NK-92 (cell line): Measurements from ENCODE around the gene ADGRA3.

Experiments
- DNase-seq: peaks from one replicate; lab custom pipeline; 2025; ENCODE audit not compliant: unreplicated experiment; lab: John Stamatoyannopoulos, UW

ADGRA3 gene

GRCh38 chr4:22454216-22454838 lies 61.5 kb downstream of the ADGRA3 start:
- no peak for DNase-seq

DNA sequence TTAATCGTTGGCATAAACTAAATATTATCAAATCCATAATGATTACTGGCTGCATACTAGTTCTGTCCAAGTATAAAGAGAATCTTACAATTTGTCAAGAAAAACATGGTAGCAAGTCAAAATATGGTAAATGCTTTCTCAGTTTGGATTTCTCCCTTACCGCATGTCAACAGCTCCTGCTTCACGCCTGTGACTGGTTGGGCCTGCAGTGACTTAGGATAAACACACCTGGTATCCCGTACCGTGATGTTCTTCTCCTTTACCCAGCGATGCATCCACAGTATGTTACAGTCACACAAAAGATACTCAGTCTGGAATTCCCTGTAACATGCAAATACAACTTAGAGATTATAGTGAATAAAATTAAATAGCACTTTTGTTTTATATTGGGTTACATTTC lies 71.1 kb downstream of the ADGRA3 start:
- no peak for DNase-seq

DNA sequence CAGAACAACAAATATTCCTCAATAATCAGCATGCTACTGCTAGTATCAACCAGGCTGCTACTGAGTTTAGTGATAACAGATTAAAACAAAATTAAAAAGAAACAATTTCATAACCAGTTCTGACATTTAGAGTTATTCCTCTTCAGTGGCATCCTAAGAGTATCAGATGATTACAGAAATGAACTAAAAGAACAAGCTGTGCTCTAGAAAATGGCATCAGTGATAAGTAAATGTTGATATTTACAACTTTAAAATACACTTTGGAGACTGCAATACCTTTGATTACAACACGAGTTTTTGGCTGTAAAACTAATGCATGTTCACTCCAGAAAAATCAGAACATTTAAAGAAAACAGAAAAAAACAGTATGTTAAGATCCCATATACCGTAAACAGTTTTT lies 72.9 kb downstream of the ADGRA3 start:
- DNase-seq = no peak

DNA sequence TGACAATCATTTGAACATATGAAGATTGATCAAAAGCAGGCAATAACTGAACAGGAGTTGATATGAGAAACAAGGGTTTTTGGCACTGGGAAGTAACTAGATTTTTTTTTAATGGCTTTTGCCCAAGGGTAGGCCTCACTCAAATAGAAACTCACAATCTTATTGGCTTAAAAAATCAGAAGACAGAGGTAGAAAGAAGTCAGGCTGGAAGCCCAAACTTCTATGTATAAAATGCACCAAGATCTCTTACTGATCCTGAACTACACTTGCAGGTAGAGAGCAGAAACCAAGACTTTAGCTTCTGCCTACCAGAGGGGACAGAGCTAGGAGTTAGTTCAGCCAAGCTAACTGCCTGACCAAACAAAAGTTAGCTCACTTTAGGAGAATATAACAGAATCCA lies 74.9 kb downstream of the ADGRA3 start:
- DNase-seq = no peak

GRCh38 chr4:22439947-22440346 lies 75.9 kb downstream of the ADGRA3 start:
- DNase-seq = no peak

DNA sequence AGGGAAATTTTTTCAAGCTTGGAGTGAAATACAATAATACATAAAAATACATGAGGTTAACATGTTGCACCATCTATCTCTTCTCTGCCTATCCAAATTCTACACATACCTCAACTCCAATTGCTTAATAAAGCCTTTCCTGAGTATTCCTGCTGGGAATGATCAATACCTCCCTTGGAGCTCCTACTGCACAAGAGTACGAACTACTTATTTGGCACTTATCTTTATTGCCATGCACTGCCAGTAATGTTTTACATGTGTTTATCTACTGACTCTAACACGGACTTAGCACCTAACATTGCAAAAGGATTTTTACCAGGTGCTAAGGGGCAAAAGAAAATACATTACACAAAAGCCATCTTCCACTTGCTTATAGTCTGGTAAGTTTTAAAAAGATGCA lies 80.2 kb downstream of the ADGRA3 start:
- DNase-seq = no peak

- DNase-seq = no peak
Observed at GRCh38 chr4:22434895-22435294, 81.0 kb downstream of the ADGRA3 start.

DNA sequence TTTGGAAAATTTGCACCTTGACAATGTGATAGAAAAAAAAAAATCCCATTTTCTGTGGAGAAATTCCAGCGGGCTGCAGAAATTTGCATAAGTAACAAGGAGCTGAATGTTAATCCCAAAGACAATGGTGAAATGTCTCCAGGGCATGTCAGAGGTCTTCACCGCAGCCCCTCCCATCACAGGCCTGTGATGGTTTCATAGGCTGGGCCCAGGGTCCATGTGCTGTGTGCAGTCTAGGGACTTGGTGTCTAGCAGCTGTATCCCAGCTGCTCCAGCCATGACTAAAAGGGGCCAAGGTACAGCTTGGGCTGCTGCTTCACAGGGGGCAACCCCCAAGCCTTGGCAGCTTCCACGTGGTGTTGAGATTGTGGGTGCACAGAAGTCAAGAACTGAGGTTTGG lies 85.2 kb downstream of the ADGRA3 start:
- no peak for DNase-seq

DNA sequence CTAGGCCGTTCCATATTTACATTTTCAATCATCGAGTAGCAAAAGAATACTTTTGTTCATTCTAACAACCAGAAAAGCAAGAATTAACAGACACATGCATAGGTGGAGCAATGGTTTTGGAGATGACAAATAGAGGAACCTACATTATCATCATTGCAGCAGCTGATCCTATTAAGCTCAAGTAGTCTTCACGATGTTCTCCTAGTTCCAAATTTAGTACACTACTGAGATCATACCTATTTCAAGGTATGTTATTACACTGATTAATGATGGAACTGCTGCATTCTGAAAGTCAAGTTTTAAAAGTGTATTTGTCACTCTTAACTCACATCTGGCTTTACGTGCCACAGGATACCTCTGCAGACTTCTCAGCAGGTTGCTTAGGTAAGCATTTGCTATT lies 87.4 kb downstream of the ADGRA3 start:
- DNase-seq = no peak

DNA sequence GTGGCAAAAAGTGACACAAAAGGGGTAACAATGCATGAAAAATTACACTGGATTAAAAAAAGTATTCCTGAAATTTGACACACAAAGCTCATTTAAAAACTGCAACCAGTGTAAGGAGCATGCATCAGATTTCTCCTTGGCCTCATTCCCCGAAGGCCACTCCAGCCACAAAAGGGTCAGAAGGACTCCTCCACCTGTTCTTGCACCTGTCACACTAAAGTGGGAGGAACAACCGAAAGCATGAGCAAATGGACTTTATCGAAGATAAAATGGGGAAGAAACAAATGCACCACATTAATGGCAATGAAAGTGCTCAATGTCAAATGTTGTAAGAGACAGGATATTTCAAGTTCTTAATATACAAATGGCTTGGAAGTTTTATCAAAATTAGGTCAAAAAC lies 88.2 kb downstream of the ADGRA3 start:
- DNase-seq = no peak

- DNase-seq = no peak
Observed at GRCh38 chr4:22420291-22420690, 95.6 kb downstream of the ADGRA3 start.

DNA sequence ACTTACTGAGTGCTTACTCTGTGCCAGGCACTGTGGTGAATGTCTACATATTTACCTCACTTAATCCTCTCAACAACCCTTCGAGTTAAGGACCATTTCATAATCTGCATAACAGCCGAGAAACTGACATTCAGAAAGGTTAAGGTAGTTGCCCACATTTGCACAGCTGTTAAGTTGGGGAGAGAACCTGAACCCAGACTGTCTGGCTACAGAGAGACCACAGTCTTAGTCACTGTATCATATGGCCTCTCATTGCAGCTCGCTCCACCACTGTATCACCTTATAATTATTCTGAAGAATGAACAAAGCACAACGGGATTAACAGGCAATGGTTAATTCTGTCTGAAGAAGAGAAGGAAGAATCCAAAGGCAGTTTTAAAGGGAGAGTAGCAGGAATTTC lies 98.5 kb downstream of the ADGRA3 start:
- DNase-seq = no peak

GRCh38 chr4:22416403-22416802 lies 99.5 kb downstream of the ADGRA3 start:
- DNase-seq = no peak

DNA sequence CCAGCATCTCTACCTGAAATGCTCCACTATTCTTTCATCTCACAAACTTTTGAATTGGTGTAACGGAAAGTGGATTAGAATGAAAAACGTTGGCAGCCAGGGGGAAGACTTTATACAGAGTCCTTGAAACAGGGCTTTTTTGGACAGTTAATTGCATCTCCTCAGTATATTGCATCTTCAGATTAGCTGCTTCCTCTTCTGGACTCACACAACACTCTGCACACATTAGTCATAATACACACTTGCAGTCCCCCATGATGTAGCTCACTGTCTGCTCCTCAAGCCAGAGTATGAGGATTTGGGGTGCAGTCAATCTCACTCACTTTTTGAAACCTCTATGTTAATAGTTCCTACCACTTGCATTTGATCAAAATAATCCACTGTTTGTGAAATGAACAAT lies 101.0 kb downstream of the ADGRA3 start:
- no peak for DNase-seq

DNA sequence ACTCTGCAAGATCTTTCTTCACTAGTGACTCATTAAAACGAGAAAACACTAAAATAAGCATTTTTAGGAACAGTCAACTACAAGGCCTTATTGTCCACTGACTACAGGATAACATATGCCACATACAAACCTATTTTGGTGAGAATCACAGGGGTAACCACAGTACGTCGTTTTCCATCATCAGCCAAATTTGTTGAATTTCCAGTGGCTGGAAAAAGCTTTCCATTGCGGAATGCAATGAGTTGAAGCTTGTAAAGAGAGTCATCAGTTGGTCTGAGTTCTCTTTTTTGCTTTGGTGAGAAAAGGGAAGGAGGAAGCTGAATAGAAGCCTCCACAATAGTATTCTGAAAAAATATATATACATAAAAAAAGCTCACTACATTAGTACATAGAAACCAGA lies 102.4 kb downstream of the ADGRA3 start:
- DNase-seq = no peak

DNA sequence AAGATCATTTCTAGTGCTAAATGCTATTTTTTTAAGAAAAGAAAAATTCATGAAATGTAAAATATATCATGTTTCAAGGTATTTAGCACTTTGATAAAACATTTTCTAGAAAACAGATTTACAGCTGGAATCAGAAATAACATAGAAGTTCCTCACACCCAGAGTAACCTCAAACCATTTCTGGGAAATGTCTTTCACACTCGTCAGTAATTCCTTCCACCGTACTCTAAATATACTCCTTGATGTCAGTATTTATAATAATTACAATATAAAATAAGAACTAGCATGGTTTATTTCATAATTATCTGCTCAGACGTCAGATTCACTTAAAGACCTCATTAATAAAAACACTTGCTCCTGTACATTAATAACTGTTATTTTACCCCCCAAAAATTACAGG lies 103.9 kb downstream of the ADGRA3 start:
- DNase-seq = no peak

DNA sequence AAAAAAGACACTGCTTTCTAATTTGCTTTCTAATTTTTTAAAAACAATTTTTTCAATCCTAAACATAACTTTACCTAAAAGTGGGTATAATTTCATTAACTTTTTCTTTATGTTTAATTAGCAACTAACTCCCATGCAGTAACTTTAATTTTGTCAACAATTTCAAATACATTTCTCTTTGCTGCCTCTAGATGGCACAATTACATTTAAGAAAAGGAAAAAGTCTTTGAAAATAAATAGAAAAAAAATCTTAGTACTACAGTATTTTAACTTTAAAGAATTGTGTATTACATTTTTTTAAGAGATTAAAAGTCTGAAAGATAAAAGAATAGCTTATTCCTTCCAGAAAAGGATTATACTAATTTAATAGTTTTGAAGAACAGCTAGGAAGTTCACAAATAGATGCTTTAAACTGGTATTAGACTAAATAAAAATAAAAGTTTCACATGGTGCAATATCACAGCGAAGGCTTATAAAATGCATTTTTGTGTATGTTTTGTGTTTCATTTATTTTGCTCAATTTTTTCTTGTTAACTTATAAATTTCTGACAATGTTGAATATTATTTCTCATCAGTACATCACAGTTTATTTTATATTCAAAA lies 105.1 kb downstream of the ADGRA3 start:
- DNase-seq = no peak

- DNase-seq = no peak
Observed at GRCh38 chr4:22408474-22408873, 107.4 kb downstream of the ADGRA3 start.

- no peak for DNase-seq
Observed at GRCh38 chr4:22407361-22407760, 108.5 kb downstream of the ADGRA3 start.

DNA sequence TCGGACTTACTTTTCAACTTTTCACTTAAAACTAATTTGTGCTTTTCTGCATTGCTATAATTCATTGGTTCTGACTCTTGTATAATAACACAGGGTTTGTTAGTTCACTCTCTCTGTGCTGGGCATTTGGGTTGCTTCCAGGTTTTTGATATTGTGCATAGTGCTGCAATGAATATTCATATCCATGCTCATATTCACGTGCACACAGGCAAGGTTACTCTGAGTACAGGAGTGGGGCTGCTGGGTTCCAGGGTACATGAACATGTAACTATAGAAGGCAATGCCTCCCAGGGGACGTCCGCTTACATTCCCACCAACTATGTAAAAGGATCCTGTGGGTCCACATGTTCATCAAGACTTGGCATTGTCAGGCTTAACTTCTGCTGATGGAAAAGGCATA lies 117.2 kb downstream of the ADGRA3 start:
- DNase-seq = no peak

DNA sequence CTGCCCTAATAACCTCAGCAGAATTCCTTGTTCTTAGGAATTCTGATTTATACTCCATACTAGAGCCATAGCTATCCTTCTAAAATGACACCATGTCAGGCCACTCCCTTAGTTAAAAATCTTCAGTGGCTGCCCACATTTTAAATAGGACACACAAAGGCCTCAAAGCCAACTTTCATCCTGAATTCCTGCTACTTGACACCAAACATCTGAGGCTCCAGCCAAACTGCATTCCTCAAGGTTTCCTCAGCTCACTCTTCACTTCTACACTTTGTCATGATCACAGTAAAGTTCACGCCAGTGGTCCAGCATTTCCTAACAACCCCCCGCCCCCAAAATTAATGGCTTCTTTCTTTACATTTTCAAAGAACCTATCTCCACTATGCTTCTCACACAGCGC lies 124.3 kb downstream of the ADGRA3 start:
- DNase-seq = no peak

GRCh38 chr4:22389240-22389870 lies 126.5 kb downstream of the ADGRA3 start:
- DNase-seq = no peak

DNA sequence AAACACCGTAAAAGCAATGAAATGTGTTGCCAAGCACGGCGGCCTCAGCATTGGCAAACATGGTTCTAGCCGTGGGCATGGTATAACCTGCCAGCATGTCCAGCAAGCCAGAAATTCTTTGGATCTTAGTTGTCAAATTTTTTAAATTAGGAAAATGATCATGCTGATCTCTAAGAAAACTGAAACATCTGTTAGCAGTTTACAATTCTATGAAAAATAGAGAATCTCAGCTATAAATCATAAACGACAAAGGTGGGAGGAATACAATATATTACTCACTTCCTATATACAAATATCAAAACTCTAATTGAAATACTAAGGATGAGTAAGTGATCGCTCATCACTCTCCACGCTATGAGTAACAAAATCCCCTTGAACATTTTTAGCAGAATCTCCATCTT lies 130.3 kb downstream of the ADGRA3 start:
- DNase-seq = no peak
